Sigmoid colon (tissue), 4 donors: Measurements from ENCODE around the gene POU2F2.

ENCODE experiments used
- CTCF ChIP-seq, 4 experiments: fragments of 450-650 bp in 3 of 4; fragments of 200-600 bp in 1 of 4; IDR thresholded peaks; one replicate each; pipeline ENCODE4 v1.5.1; 2016 to 2019; ENCODE audit warnings: antibody characterized with exemption in 4 of 4, mild to moderate bottlenecking in 3 of 4, moderate library complexity in 2 of 4
- EP300 ChIP-seq, 4 donors: sonication (generic); formaldehyde crosslinking; IDR thresholded peaks; one replicate each; pipeline ENCODE4 v1.6.1; 2017; ENCODE audit warnings: antibody characterized with exemption in 4 of 4
- POLR2A ChIP-seq, 2 donors: fragments of 450-650 bp; IDR thresholded peaks; one replicate each; pipeline ENCODE4 v1.6.1; 2016; ENCODE audit warnings: antibody characterized with exemption in 2 of 2, mild to moderate bottlenecking in 2 of 2, moderate library complexity in 2 of 2
- POLR2AphosphoS5 ChIP-seq, 4 donors: sonication (generic); formaldehyde crosslinking; IDR thresholded peaks; one replicate each; pipeline ENCODE4 v1.6.1; 2017; ENCODE audit warnings: antibody characterized with exemption in 4 of 4

GRCh38 chr19:42134535-42135070 is 2.4 kb upstream of the POU2F2 start:
- TF ChIP-seq CTCF (IDR thresholded peaks at IDR 0.05) (no peak), POLR2A (IDR thresholded peaks at IDR 0.05) (no peak), POLR2AphosphoS5 (IDR thresholded peaks at IDR 0.05) (no peak), EP300 (IDR thresholded peaks at IDR 0.05) (no peak)
